GM18867 (cell line): ENCODE results near the gene ABCB1.

Source experiments
- ATAC-seq: cut with Tn5 transposase; IDR thresholded peaks from one replicate; pipeline ENCODE4 v1.9.1; 2021; ENCODE audit warnings: mild to moderate bottlenecking, moderate library complexity; ENCODE audit not compliant: unreplicated experiment

Gene ABCB1

GRCh38 chr7:87517136-87517815 is 83.4 kb downstream of the ABCB1 start:
- ATAC-seq = no peak

GRCh38 chr7:87513735-87514335 is 86.8 kb downstream of the ABCB1 start:
- ATAC-seq = no peak

- ATAC-seq = no peak
Observed at GRCh38 chr7:87512906-87513305, 87.8 kb downstream of the ABCB1 start.

GRCh38 chr7:87511510-87511909 is 89.2 kb downstream of the ABCB1 start:
- no peak for ATAC-seq

- ATAC-seq = no peak
Observed at GRCh38 chr7:87510411-87510875, 90.2 kb downstream of the ABCB1 start.

GRCh38 chr7:87507446-87507845 is 93.2 kb downstream of the ABCB1 start:
- no peak for ATAC-seq

- peak; percentile 45 for ATAC-seq
Observed at GRCh38 chr7:87506246-87507180, 94.2 kb downstream of the ABCB1 start.

- ATAC-seq = peak; percentile 69
Observed at GRCh38 chr7:87505557-87506245, 95.0 kb downstream of the ABCB1 start.

- ATAC-seq = no peak
Observed at GRCh38 chr7:87505122-87505521, 95.6 kb downstream of the ABCB1 start.

GRCh38 chr7:87499494-87499893 is 101.2 kb downstream of the ABCB1 start:
- no peak for ATAC-seq

- no peak for ATAC-seq
Observed at GRCh38 chr7:87498893-87499292, 101.8 kb downstream of the ABCB1 start.

- no peak for ATAC-seq
Observed at GRCh38 chr7:87497482-87497881, 103.2 kb downstream of the ABCB1 start.

- ATAC-seq = no peak
Observed at GRCh38 chr7:87495366-87495765, 105.3 kb downstream of the ABCB1 start.

GRCh38 chr7:87494454-87494853 is 106.2 kb downstream of the ABCB1 start:
- ATAC-seq = no peak

GRCh38 chr7:87483131-87483530 is 117.6 kb downstream of the ABCB1 start:
- no peak for ATAC-seq

GRCh38 chr7:87482115-87482514 is 118.6 kb downstream of the ABCB1 start:
- no peak for ATAC-seq

GRCh38 chr7:87480386-87480785 is 120.3 kb downstream of the ABCB1 start:
- no peak for ATAC-seq

- ATAC-seq = no peak
Observed at GRCh38 chr7:87479951-87480350, 120.7 kb downstream of the ABCB1 start.

GRCh38 chr7:87476179-87476557 is 124.5 kb downstream of the ABCB1 start:
- no peak for ATAC-seq

- peak; percentile 30 for ATAC-seq
Observed at GRCh38 chr7:87475359-87476178, 125.1 kb downstream of the ABCB1 start, which contains the start of gene ABCB4. Gene ABCB4 (minus strand): TSS chr7:87475680. CDS start chr7:87475465, 215 bp downstream.
